SK-N-SH (cell line): Measurements from ENCODE around the gene PELI2. TPM values are rescaled to one million over a fixed set of nuclear protein-coding genes. Genes with fewer than 3 reads are reported as not detected.

Source experiments
- CTCF ChIA-PET: fragments of 300-600, 350-600 bp; formaldehyde crosslinking; extraction: SDS; loops from one replicate; lab custom pipeline; 2021; lab: Yijun Ruan, JAX
- POLR2A ChIA-PET: fragments of 350-600 bp; sonication (Branson Sonifier 250); formaldehyde crosslinking; extraction: SDS; loops from one replicate; lab custom pipeline; 2020; ENCODE audit warnings: antibody characterized with exemption, inconsistent platforms; lab: Yijun Ruan, JAX
- DNase-seq: peaks from one replicate; pipeline ENCODE4 v3.0.0; 2012
- H2AFZ ChIP-seq: fragments of 200-600 bp; sonication (generic); 2 replicates; pipeline ENCODE4 v1.8.1; 2016; ENCODE audit warnings: antibody characterized with exemption, mild to moderate bottlenecking, low read depth
- H3F3A ChIP-seq: fragments of 200-600 bp; sonication (generic); replicated peaks from 2 replicates; pipeline ENCODE3; 2016; ENCODE audit warnings: antibody characterized with exemption, mild to moderate bottlenecking; ENCODE audit not compliant: insufficient read depth
- H3K27ac ChIP-seq, 2 experiments: fragments of 200-500 bp in 1 of 2; fragments of 200-600 bp in 1 of 2; sonication (Bioruptor generic) in 1 of 2; sonication (generic), shearing (Covaris generic) in 1 of 2; 2 replicates each; pipeline versions ENCODE4 v1.5.1 to v1.6.1; 2014 to 2016; ENCODE audit warnings: low read depth in 2 of 2, inconsistent platforms in 1 of 2, low read length in 1 of 2, mild to moderate bottlenecking in 1 of 2, mixed read lengths in 1 of 2
- H3K27me3 ChIP-seq: fragments of 200-600 bp; sonication (generic), shearing (Covaris generic); 2 replicates; pipeline ENCODE4 v1.6.1; 2016; ENCODE audit warnings: mixed run types; ENCODE audit not compliant: insufficient read depth
- H3K36me3 ChIP-seq, 2 experiments: fragments of 200-500 bp in 1 of 2; fragments of 200-600 bp in 1 of 2; sonication (Bioruptor generic) in 1 of 2; sonication (generic) in 1 of 2; replicated peaks in 1 of 2; 2 replicates each; pipeline versions ENCODE3 to v1.5.1; 2014 to 2016; ENCODE audit warnings: low read length in 1 of 2, mild to moderate bottlenecking in 1 of 2; ENCODE audit not compliant: insufficient read depth in 2 of 2, control insufficient read depth in 1 of 2
- H3K4me1 ChIP-seq, 2 experiments: fragments of 200-500 bp in 1 of 2; fragments of 200-600 bp in 1 of 2; sonication (Bioruptor generic) in 1 of 2; sonication (generic), shearing (Covaris generic) in 1 of 2; 2 replicates each; pipeline versions ENCODE4 v1.5.1 to v1.6.1; 2014 to 2016; ENCODE audit warnings: low read depth in 1 of 2, low read length in 1 of 2, mixed run types in 1 of 2; ENCODE audit not compliant: insufficient read depth in 2 of 2, control insufficient read depth in 1 of 2
- H3K4me2 ChIP-seq: fragments of 200-600 bp; sonication (generic), shearing (Covaris generic); 2 replicates; pipeline ENCODE4 v1.6.1; 2017; ENCODE audit warnings: mixed run types
- H3K4me3 ChIP-seq, 2 experiments: fragments of 200-500 bp in 1 of 2; fragments of 200-600 bp in 1 of 2; sonication (Bioruptor generic) in 1 of 2; sonication (generic), shearing (Covaris generic) in 1 of 2; 2 replicates each; pipeline versions ENCODE4 v1.5.1 to v1.8.1; 2014 to 2016; ENCODE audit warnings: low read depth in 2 of 2, inconsistent platforms in 1 of 2, low read length in 1 of 2, mild to moderate bottlenecking in 1 of 2, mixed read lengths in 1 of 2, moderate library complexity in 1 of 2
- H3K79me2 ChIP-seq: fragments of 200-600 bp; sonication (generic); 2 replicates; pipeline ENCODE4 v1.8.1; 2017; ENCODE audit warnings: mild to moderate bottlenecking; ENCODE audit not compliant: insufficient read depth
- H3K9ac ChIP-seq: fragments of 200-600 bp; sonication (generic); 2 replicates; pipeline ENCODE4 v1.6.1; 2017; ENCODE audit warnings: mixed run types
- H3K9me2 ChIP-seq: fragments of 200-600 bp; sonication (generic); 2 replicates; pipeline ENCODE4 v1.6.1; 2017; ENCODE audit warnings: mixed run types
- H3K9me3 ChIP-seq: fragments of 200-600 bp; sonication (generic); 2 replicates; pipeline ENCODE4 v1.6.1; 2017; ENCODE audit warnings: mixed run types, mild to moderate bottlenecking, moderate library complexity
- H4K20me1 ChIP-seq: fragments of 200-600 bp; sonication (generic); 2 replicates; pipeline ENCODE4 v1.6.1; 2017; ENCODE audit warnings: mild to moderate bottlenecking, mixed run types; ENCODE audit not compliant: insufficient read depth
- EP300 ChIP-seq, 2 experiments: IDR thresholded peaks; 2 replicates each; pipeline versions ENCODE4 v1.4.0 to v1.6.1; 2012; ENCODE audit warnings: borderline replicate concordance in 1 of 2, low read depth in 1 of 2, low read length in 1 of 2
- FOSL2 ChIP-seq: IDR thresholded peaks from 2 replicates; pipeline ENCODE4 v1.4.0; 2012; ENCODE audit warnings: low read depth, mild to moderate bottlenecking, moderate library complexity, borderline replicate concordance
- GABPA ChIP-seq: IDR thresholded peaks from 2 replicates; pipeline ENCODE4 v1.4.0; 2012; ENCODE audit warnings: low read depth, mild to moderate bottlenecking
- GATA2 ChIP-seq: sonication (generic); formaldehyde crosslinking; IDR thresholded peaks from 2 replicates; pipeline ENCODE4 v1.5.0; 2020; ENCODE audit warnings: mild to moderate bottlenecking, missing genetic modification reagents
- RCOR1 ChIP-seq: fragments of 150-350 bp; IDR thresholded peaks from 2 replicates; pipeline ENCODE4 v1.6.1; 2017; ENCODE audit warnings: antibody characterized with exemption, low read length
- RXRA ChIP-seq: IDR thresholded peaks from 2 replicates; pipeline ENCODE4 v1.4.0; 2012; ENCODE audit warnings: low read depth, mild to moderate bottlenecking, borderline replicate concordance
- TEAD4 ChIP-seq: IDR thresholded peaks from 2 replicates; pipeline ENCODE4 v1.4.0; 2012; ENCODE audit warnings: mild to moderate bottlenecking, borderline replicate concordance; ENCODE audit not compliant: insufficient read depth
- WGBS: methylation state at CpG from one replicate; pipeline ENCODE4 v1.1.6; 2017; ENCODE audit warnings: low lambda C conversion rate; 5-methylcytosine and 5-hydroxymethylcytosine counted together
- polyA plus RNA-seq, 3 experiments: library from polyadenylated mRNA; depleted of rRNA; stranded (reverse); fragments of >200 nt; gene quantifications; 2 replicates each; pipeline ENCODE4 v1.2.3, GENCODE V29; 2012
- TF ChIP-seq, protein P1 (sequence below): IDR thresholded peaks from 2 replicates; pipeline ENCODE4 v1.4.0; 2012; ENCODE audit warnings: low read depth
- TF ChIP-seq, protein P2 (sequence below): IDR thresholded peaks from 2 replicates; pipeline ENCODE4 v1.6.1; 2012; ENCODE audit warnings: mild to moderate bottlenecking, low read depth, low read length, moderate library complexity
- TF ChIP-seq, protein P3 (sequence below): IDR thresholded peaks from 2 replicates; pipeline ENCODE4 v1.4.0; 2012; ENCODE audit warnings: low read depth, borderline replicate concordance

Gene PELI2
- polyA plus RNA-seq, 1 of the 3 experiments (the other 2 are of a cell fraction) = not detected

DNA sequence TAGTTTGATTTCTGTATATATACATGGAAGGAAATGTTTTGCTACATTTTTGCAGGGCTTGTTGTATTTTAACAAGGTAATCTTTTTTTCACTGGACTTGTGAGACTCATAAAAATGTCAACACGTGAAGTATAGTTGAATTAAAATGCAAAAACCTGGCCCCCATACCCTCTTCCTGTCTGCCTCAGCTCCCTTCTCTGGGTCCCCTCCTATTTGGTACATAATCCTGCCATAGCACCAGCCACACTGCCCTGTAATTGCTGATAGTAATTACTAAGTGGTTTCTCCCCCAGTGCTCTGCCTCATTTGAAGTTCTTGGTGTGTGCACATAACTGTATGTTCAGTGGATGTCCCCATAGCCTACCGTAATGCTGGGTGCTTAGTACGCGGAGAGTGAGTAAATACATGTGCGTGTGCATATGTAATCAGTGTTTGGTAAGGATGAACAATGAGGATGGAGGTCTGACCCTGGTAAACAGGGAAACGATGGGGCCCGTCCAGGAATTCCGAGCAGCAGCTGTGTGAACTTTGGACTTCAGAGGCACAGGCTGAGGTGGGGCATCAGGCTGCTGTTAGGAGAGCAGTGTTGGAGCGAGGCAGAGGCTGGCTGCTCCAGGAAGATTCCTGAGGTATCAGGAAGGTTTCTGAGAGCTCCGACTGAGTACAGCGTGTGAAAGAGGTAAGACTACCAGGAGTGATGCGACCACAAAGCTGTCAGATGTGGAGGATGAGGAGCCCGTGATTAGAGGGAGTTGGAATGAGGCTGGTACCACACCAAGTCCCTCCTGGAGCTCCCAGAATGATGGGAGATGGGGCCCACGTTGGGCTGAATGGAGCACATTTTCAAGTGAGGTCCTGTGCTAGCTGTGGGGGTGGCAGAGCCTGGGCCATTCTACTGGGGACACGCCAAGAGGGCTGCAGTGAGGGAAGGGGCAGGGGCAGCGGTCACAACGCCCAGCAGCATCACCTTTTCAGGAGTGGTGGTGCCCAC is 106.8 kb downstream of the PELI2 start:
- H3K9ac ChIP-seq = no peak overlapping the region
- no peak for TF ChIP-seq FOSL2
- no peak for TF ChIP-seq EP300 (IDR thresholded peaks at IDR 0.05; ENCODE audit: borderline replicate concordance in 1 of 2, low read depth in 1 of 2, low read length in 1 of 2)
- TF ChIP-seq GABPA = no peak
- TF ChIP-seq, protein P1, sequence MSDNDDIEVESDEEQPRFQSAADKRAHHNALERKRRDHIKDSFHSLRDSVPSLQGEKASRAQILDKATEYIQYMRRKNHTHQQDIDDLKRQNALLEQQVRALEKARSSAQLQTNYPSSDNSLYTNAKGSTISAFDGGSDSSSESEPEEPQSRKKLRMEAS = no peak
- TF ChIP-seq, protein P2, sequence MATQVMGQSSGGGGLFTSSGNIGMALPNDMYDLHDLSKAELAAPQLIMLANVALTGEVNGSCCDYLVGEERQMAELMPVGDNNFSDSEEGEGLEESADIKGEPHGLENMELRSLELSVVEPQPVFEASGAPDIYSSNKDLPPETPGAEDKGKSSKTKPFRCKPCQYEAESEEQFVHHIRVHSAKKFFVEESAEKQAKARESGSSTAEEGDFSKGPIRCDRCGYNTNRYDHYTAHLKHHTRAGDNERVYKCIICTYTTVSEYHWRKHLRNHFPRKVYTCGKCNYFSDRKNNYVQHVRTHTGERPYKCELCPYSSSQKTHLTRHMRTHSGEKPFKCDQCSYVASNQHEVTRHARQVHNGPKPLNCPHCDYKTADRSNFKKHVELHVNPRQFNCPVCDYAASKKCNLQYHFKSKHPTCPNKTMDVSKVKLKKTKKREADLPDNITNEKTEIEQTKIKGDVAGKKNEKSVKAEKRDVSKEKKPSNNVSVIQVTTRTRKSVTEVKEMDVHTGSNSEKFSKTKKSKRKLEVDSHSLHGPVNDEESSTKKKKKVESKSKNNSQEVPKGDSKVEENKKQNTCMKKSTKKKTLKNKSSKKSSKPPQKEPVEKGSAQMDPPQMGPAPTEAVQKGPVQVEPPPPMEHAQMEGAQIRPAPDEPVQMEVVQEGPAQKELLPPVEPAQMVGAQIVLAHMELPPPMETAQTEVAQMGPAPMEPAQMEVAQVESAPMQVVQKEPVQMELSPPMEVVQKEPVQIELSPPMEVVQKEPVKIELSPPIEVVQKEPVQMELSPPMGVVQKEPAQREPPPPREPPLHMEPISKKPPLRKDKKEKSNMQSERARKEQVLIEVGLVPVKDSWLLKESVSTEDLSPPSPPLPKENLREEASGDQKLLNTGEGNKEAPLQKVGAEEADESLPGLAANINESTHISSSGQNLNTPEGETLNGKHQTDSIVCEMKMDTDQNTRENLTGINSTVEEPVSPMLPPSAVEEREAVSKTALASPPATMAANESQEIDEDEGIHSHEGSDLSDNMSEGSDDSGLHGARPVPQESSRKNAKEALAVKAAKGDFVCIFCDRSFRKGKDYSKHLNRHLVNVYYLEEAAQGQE = no peak
- TF ChIP-seq GATA2 (CRISPR knock-in tag) = no peak
- no peak for TF ChIP-seq RCOR1
- no peak for TF ChIP-seq RXRA
- TF ChIP-seq, protein P3, sequence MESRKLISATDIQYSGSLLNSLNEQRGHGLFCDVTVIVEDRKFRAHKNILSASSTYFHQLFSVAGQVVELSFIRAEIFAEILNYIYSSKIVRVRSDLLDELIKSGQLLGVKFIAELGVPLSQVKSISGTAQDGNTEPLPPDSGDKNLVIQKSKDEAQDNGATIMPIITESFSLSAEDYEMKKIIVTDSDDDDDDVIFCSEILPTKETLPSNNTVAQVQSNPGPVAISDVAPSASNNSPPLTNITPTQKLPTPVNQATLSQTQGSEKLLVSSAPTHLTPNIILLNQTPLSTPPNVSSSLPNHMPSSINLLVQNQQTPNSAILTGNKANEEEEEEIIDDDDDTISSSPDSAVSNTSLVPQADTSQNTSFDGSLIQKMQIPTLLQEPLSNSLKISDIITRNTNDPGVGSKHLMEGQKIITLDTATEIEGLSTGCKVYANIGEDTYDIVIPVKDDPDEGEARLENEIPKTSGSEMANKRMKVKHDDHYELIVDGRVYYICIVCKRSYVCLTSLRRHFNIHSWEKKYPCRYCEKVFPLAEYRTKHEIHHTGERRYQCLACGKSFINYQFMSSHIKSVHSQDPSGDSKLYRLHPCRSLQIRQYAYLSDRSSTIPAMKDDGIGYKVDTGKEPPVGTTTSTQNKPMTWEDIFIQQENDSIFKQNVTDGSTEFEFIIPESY = no peak
- no peak for TF ChIP-seq TEAD4
- DNase-seq = no peak
- H3K27me3 ChIP-seq = peaks cover 53% of the 10 kb centered on the region
- H3K4me3 ChIP-seq = no peak overlapping the region
- H3K79me2 ChIP-seq = no peaks in the 10 kb centered on the region
- H4K20me1 ChIP-seq = no peaks in the 10 kb centered on the region
- H3K4me2 ChIP-seq = no peak overlapping the region
- no peaks in the 10 kb centered on the region for H3K9me2 ChIP-seq
- no peak overlapping the region; the same call in 1 of the 2 replicates for H2AFZ ChIP-seq
- no peaks in the 10 kb centered on the region for H3K4me1 ChIP-seq
- H3K36me3 ChIP-seq = no peaks in the 10 kb centered on the region
- H3K27ac ChIP-seq = no peak overlapping the region
- WGBS = 3% methylated on average over 13 of the region's 17 CpGs
- no peaks in the 10 kb centered on the region for H3K9me3 ChIP-seq
- CTCF ChIA-PET = interaction anchor here (1.1 kb wide), 1 partner anchor 70 kb away, joined by 3 read pairs; no protein-coding TSS in a partner anchor
- H3F3A ChIP-seq = no peaks in the 10 kb centered on the region
- POLR2A ChIA-PET = no interaction called here
